HuH-7.5 (cell line): ENCODE measurements around the gene COL12A1.
A peak's percentile ranks its signal among the peaks of the same experiment; 100 is the strongest.

Experiments
- DNase-seq: peaks from one replicate; pipeline ENCODE4 v3.0.0; 2011; ENCODE audit warnings: low spot score

The COL12A1 gene

GRCh38 chr6:75096966-75097365 lies 108.9 kb downstream of the COL12A1 start:
- DNase-seq, result no peak

- DNase-seq, result no peak
These were observed 111.1 kb downstream of the COL12A1 start for GRCh38 chr6:75094614-75095200.

GRCh38 chr6:75091467-75092190 lies 114.2 kb downstream of the COL12A1 start:
- DNase-seq, result no peak

GRCh38 chr6:75090576-75090975 lies 115.3 kb downstream of the COL12A1 start:
- DNase-seq, result peak; percentile 67

- DNase-seq, result no peak
These were observed 115.9 kb downstream of the COL12A1 start for GRCh38 chr6:75089921-75090320.

GRCh38 chr6:75089151-75089897 lies 116.5 kb downstream of the COL12A1 start:
- DNase-seq, result no peak

GRCh38 chr6:75085931-75086635 lies 119.8 kb downstream of the COL12A1 start:
- no peak for DNase-seq

GRCh38 chr6:75084872-75085381 lies 120.9 kb downstream of the COL12A1 start:
- peak; percentile 49 for DNase-seq

- DNase-seq, result no peak
These were observed 121.8 kb downstream of the COL12A1 start for GRCh38 chr6:75084018-75084417.

GRCh38 chr6:75081921-75082320 lies 123.9 kb downstream of the COL12A1 start:
- no peak for DNase-seq

- no peak for DNase-seq
These were observed 124.8 kb downstream of the COL12A1 start for GRCh38 chr6:75081047-75081446.

- no peak for DNase-seq
These were observed 126.3 kb downstream of the COL12A1 start for GRCh38 chr6:75079589-75079988.

- no peak for DNase-seq
These were observed 128.2 kb downstream of the COL12A1 start for GRCh38 chr6:75077701-75078100.

GRCh38 chr6:75076009-75076408 lies 129.8 kb downstream of the COL12A1 start:
- DNase-seq, result no peak

- DNase-seq, result no peak
These were observed 135.6 kb downstream of the COL12A1 start for GRCh38 chr6:75070244-75070643.

- DNase-seq, result no peak
These were observed 140.3 kb downstream of the COL12A1 start for GRCh38 chr6:75065523-75065922.

- no peak for DNase-seq
These were observed 153.4 kb downstream of the COL12A1 start for GRCh38 chr6:75052491-75052890.

- DNase-seq, result no peak
These were observed 156.5 kb downstream of the COL12A1 start for GRCh38 chr6:75049308-75049707.

GRCh38 chr6:75044846-75045245 lies 161.0 kb downstream of the COL12A1 start:
- DNase-seq, result no peak

GRCh38 chr6:75041381-75041780 lies 164.5 kb downstream of the COL12A1 start:
- DNase-seq, result no peak
